GM12878 (cell line): ENCODE results near the gene SLX9. TPM values are rescaled to one million over a fixed set of nuclear protein-coding genes. Genes with fewer than 3 reads are reported as not detected.
A peak's percentile ranks its signal among the peaks of the same experiment; 100 is the strongest.

Source experiments
- ATAC-seq: fragments of 200-7000 bp; cut with Tn5 transposase; 3 replicates; pipeline ENCODE4 v1.9.1; 2020; ENCODE audit warnings: mild to moderate bottlenecking, moderate library complexity
- BruUV-seq: library from RNA; stranded (reverse); fragments of 400-500 nt; replicated peaks from 2 replicates; lab custom pipeline; 2021; lab: Mats Ljungman, UMichigan
- CTCF ChIA-PET: fragments of 300-600 bp; sonication (Branson Sonifier 250); formaldehyde crosslinking; extraction: SDS; loops from one replicate; lab custom pipeline; 2021; ENCODE audit warnings: inconsistent platforms; lab: Yijun Ruan, JAX
- POLR2A ChIA-PET: fragments of 350-600 bp; formaldehyde crosslinking; extraction: SDS; loops from one replicate; lab custom pipeline; 2021; ENCODE audit warnings: inconsistent platforms; lab: Charles Lee
- RAD21 ChIA-PET: fragments of 300-600 bp; sonication (Branson Sonifier 250); formaldehyde crosslinking; loops from one replicate; lab custom pipeline; 2023; ENCODE audit warnings: antibody characterized with exemption; ENCODE audit not compliant: unreplicated experiment; lab: Charles Lee
- SMC1A ChIA-PET: fragments of 300-600 bp; sonication (Branson Sonifier 250); formaldehyde crosslinking; loops from one replicate; lab custom pipeline; 2023; ENCODE audit not compliant: unreplicated experiment, uncharacterized antibody; lab: Charles Lee
- DNase-seq: peaks from one replicate; pipeline ENCODE4 v3.0.0-alpha.2; 2011; ENCODE audit warnings: low read depth, low spot score
- FAIRE-seq: peaks from 3 replicates; lab custom pipeline; 2011; peaks lifted over from hg19 to GRCh38; lab: Jason Lieb, UNC
- H2AFZ ChIP-seq: 2 replicates; pipeline ENCODE4 v1.6.0; 2011; ENCODE audit warnings: low read depth, low read length, control low read depth; ENCODE audit not compliant: control insufficient read depth
- H3K27ac ChIP-seq: 2 replicates; pipeline ENCODE4 v1.5.1; 2011; ENCODE audit warnings: control low read depth; ENCODE audit not compliant: control insufficient read depth, insufficient read depth
- H3K27me3 ChIP-seq, 2 experiments: replicated peaks in 1 of 2; 2 replicates each; pipeline versions ENCODE4 v1.6.0 to v1.6.1; 2011; ENCODE audit warnings: low read length in 1 of 2; ENCODE audit not compliant: control insufficient read depth in 2 of 2, insufficient read depth in 2 of 2
- H3K36me3 ChIP-seq, 2 experiments: 2 replicates each; pipeline ENCODE4 v1.5.1; 2011; ENCODE audit warnings: low read length in 1 of 2; ENCODE audit not compliant: control insufficient read depth in 2 of 2, insufficient read depth in 2 of 2
- H3K4me1 ChIP-seq: 2 replicates; pipeline ENCODE4 v1.6.1; 2011; ENCODE audit warnings: mild to moderate bottlenecking, low read length, moderate library complexity, mixed read lengths; ENCODE audit not compliant: control insufficient read depth, insufficient read depth
- H3K4me2 ChIP-seq: 2 replicates; pipeline ENCODE4 v1.6.0; 2011; ENCODE audit warnings: control low read depth; ENCODE audit not compliant: control insufficient read depth, insufficient read depth
- H3K4me3 ChIP-seq: fragments of 200-600 bp; sonication (generic); 2 replicates; pipeline ENCODE4 v1.5.1; 2016
- H3K79me2 ChIP-seq: 2 replicates; pipeline ENCODE4 v1.6.0; 2011; ENCODE audit warnings: low read length; ENCODE audit not compliant: control insufficient read depth, insufficient read depth
- H3K9ac ChIP-seq: 2 replicates; pipeline ENCODE4 v1.8.0; 2011; ENCODE audit warnings: low read length, control low read depth, mixed read lengths; ENCODE audit not compliant: control insufficient read depth, insufficient read depth
- H3K9me3 ChIP-seq: replicated peaks from 3 replicates; pipeline ENCODE4 v1.5.1; 2011; ENCODE audit warnings: mild to moderate bottlenecking, low read length; ENCODE audit not compliant: control insufficient read depth, insufficient read depth
- H4K20me1 ChIP-seq: 2 replicates; pipeline ENCODE4 v1.6.0; 2011; ENCODE audit not compliant: control insufficient read depth, insufficient read depth
- ASH2L ChIP-seq: fragments of 300-600, 200-600 bp; sonication (generic); IDR thresholded peaks from 2 replicates; pipeline ENCODE4 v1.6.1; 2017; ENCODE audit warnings: low read depth, mild to moderate bottlenecking, borderline replicate concordance
- ATF3 ChIP-seq: IDR thresholded peaks from 2 replicates; pipeline ENCODE4 v1.6.1; 2011; ENCODE audit warnings: low read depth, mild to moderate bottlenecking, low read length, moderate library complexity, borderline replicate concordance; ENCODE audit errors: extremely low read depth
- BHLHE40 ChIP-seq, 2 experiments: fragments of 450-650 bp in 1 of 2; IDR thresholded peaks; 2 replicates each; pipeline ENCODE4 v1.6.1; 2011 to 2017; ENCODE audit warnings: low read depth in 2 of 2, borderline replicate concordance in 1 of 2, improper control_type of control experiment in 1 of 2, low read length in 1 of 2, mild to moderate bottlenecking in 1 of 2
- CEBPB ChIP-seq, 2 experiments: fragments of 150-350 bp in 1 of 2; IDR thresholded peaks; 2 replicates each; pipeline ENCODE4 v1.6.1; 2012 to 2014; ENCODE audit warnings: low read depth in 2 of 2, low read length in 2 of 2, borderline replicate concordance in 1 of 2, inconsistent platforms in 1 of 2
- EED ChIP-seq: sonication (generic); IDR thresholded peaks from 2 replicates; pipeline ENCODE4 v1.6.1; 2016; ENCODE audit warnings: antibody characterized with exemption, low read depth
- FOS ChIP-seq: IDR thresholded peaks from 3 replicates; pipeline ENCODE4 v1.6.1; 2011; ENCODE audit warnings: borderline replicate concordance; ENCODE audit not compliant: insufficient read length; ENCODE audit errors: extremely low read depth
- IKZF1 ChIP-seq: fragments of 450-650 bp; conservative IDR thresholded peaks from 2 replicates; pipeline ENCODE4 v1.6.1; 2017; ENCODE audit warnings: antibody characterized with exemption, mild to moderate bottlenecking
- PAX8 ChIP-seq: fragments of 450-650 bp; IDR thresholded peaks from 2 replicates; pipeline ENCODE4 v1.6.1; 2017; ENCODE audit warnings: mild to moderate bottlenecking, moderate library complexity
- PBX3 ChIP-seq: IDR thresholded peaks from 2 replicates; pipeline ENCODE4 v1.6.1; 2011; ENCODE audit warnings: mild to moderate bottlenecking, low read depth, low read length, moderate library complexity; ENCODE audit not compliant: insufficient replicate concordance
- POU2F2 ChIP-seq: IDR thresholded peaks from 3 replicates; pipeline ENCODE4 v1.6.1; 2011; ENCODE audit warnings: low read depth, mild to moderate bottlenecking, low read length, borderline replicate concordance
- ZBTB33 ChIP-seq: fragments of 450-650 bp; IDR thresholded peaks from 2 replicates; pipeline ENCODE4 v1.6.1; 2017; ENCODE audit warnings: mild to moderate bottlenecking
- WGBS: methylation state at CpG from one replicate; pipeline ENCODE4 v1.1.6; 2016; ENCODE audit warnings: low lambda C conversion rate; ENCODE audit not compliant: insufficient replicate concordance, insufficient coverage; ENCODE audit errors: missing lambda C conversion rate; 5-methylcytosine and 5-hydroxymethylcytosine counted together
- in situ Hi-C: fragments of 300-500 bp; cut with MboI; formaldehyde crosslinking; loops from 9 replicates; pipeline ENCODE4 v1.14.3; 2018; ENCODE audit warnings: mixed read lengths
- intact Hi-C: fragments of 100-400 bp; cut with micrococcal nuclease; formaldehyde crosslinking; loops from one replicate; pipeline ENCODE4 v1.14.2; 2022; ENCODE audit not compliant: unreplicated experiment
- polyA plus RNA-seq, 11 experiments: library from polyadenylated mRNA; depleted of rRNA in 4 of 11; unstranded in 6 of 11; stranded (reverse) in 5 of 11; fragments of >200 nt; fragmentation: Nextera tagmentation in 4 of 11; fragmentation: Illumina TruSeq in 1 of 11; extraction: Ambion mirVana in 4 of 11; extraction: Trizol in 1 of 11; gene quantifications; 1 replicate in 1 of 11; 2 replicates in 10 of 11; pipeline versions ENCODE4 v1.2.1 to v1.2.3, GENCODE V29; 2011 to 2016; ENCODE audit warnings: inconsistent platforms in 2 of 11, missing spikeins in 2 of 11, low read depth in 1 of 11
- total RNA-seq, 4 experiments: library from RNA; depleted of rRNA in 3 of 4; stranded (reverse); fragments of >200 nt in 3 of 4; fragmentation: Illumina TruSeq in 1 of 4; extraction: Trizol in 1 of 4; gene quantifications; 2 replicates each; pipeline versions ENCODE4 v1.2.1 to v1.2.3, GENCODE V29; 2013 to 2021
- TF ChIP-seq, protein P1 (sequence below), 3 experiments: IDR thresholded peaks in 2 of 3; conservative IDR thresholded peaks in 1 of 3; 2 replicates each; pipeline ENCODE4 v1.5.1; 2011; ENCODE audit warnings: low read depth in 3 of 3, low read length in 3 of 3, mild to moderate bottlenecking in 3 of 3, control low read depth in 2 of 3, moderate library complexity in 2 of 3, inconsistent platforms in 1 of 3, mixed read lengths in 1 of 3; ENCODE audit not compliant: control insufficient read depth in 2 of 3, insufficient read depth in 1 of 3; ENCODE audit errors: extremely low read depth in 1 of 3
- TF ChIP-seq, protein P2 (sequence below): IDR thresholded peaks from 2 replicates; pipeline ENCODE4 v1.6.1; 2012; ENCODE audit warnings: low read depth, low read length, improper control_type of control experiment

SLX9 gene
- total and polyA plus RNA-seq, 10 of the 15 experiments (the other 5 are each of a cell fraction or from before 2014, with no cell fraction given): 0.69 to 81.3 (median 33.9) TPM

DNA sequence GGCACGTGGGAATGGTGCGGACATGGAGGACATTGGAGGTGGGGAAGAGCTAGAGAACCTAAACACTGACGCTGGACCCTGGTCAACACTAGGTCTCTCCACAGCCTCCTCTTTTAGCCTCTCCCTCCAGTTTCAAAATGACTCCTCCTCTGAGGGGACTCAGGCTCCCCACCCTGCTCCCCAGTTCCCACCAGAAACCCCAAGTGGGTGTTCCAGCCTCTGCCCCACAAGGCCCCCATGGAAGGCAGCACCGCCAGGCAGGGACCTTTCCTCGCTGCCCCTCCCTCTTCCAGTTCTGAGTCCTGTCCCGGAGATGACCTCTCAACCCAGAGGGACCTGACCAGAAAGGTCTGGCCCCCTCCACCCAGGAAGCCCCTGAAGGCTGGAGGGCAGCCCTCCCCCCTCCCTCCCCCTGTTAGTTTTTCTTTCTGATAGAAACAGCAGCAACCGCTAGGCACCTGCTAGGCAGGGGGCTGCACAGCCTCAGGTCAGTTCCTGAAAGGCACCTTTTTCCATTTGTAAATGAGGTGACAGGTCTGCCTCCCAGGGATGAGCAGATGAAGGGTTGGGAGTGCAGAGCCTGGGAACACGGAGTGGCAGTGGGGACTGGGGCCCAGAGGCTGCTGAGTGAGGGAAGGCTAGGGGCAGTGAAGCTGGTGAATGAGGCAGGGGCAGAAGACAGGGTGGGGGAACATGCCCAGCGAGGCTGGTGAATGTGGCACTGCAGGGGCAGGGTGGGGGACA lies 9.9 kb upstream of the SLX9 start:
- POLR2A ChIA-PET: interaction anchor here (1.1 to 5.7 kb wide), 8 partner anchors 10 to 176 kb away, joined by 3 to 59 read pairs (median 23); partner anchors contain the start of genes ITGB2, PTTG1IP and SLX9
- no peak for DNase-seq
- H2AFZ ChIP-seq: no peak overlapping the region
- peaks cover 47% of the 10 kb centered on the region for H3K4me1 ChIP-seq
- H3K4me2 ChIP-seq: peak overlapping the region; percentile 66
- no peak for FAIRE-seq
- H3K9ac ChIP-seq: peak overlapping the region; percentile 29; the same call in 1 of the 2 replicates
- BruUV-seq: no TSS peak
- SMC1A ChIA-PET: interaction anchor here (0.5 to 6.2 kb wide), 5 partner anchors 36 to 138 kb away, joined by 3 to 56 read pairs (median 31); partner anchors contain the start of genes PTTG1IP and UBE2G2
- peak; percentile 8 for ATAC-seq
- intact Hi-C loops (loop anchor here (2.0 to 5.0 kb wide), 3 partner anchors 55 to 128 kb away; partner anchors contain the start of genes SUMO3 and UBE2G2), in situ Hi-C loops (loop anchor here (10.0 kb wide), 1 partner anchor 45 kb away; no protein-coding TSS in a partner anchor)
- H3K9me3 ChIP-seq: no peaks in the 10 kb centered on the region
- CTCF ChIA-PET: interaction anchor here (0.8 to 6.1 kb wide), 11 partner anchors 11 to 208 kb away, joined by 3 to 80 read pairs (median 4); partner anchors contain the start of genes PTTG1IP and UBE2G2
- H4K20me1 ChIP-seq: peaks cover 6% of the 10 kb centered on the region; the same call in 1 of the 2 replicates
- H3K4me3 ChIP-seq: peak overlapping the region; percentile 59; the same call in 1 of the 2 replicates
- peak overlapping the region; percentile 75 for H3K27ac ChIP-seq
- H3K27me3 ChIP-seq: no peaks in the 10 kb centered on the region
- RAD21 ChIA-PET: interaction anchor here (0.9 to 4.4 kb wide), 10 partner anchors 9 to 130 kb away, joined by 3 to 35 read pairs (median 10); partner anchors contain the start of genes ITGB2, PTTG1IP, SLX9 and UBE2G2
- peaks cover 22% of the 10 kb centered on the region for H3K79me2 ChIP-seq
- H3K36me3 ChIP-seq: peaks cover 0 to 4% of the 10 kb centered on the region in 2 experiments; a peak in 2 of 4 replicates
- 20% methylated on average over 8 of the region's 9 CpGs for WGBS
- TF ChIP-seq ZBTB33 (no peak), EED (peak; percentile 63; the same call in 1 of the 2 replicates), FOS (no peak), CEBPB (IDR thresholded peaks at IDR 0.05; ENCODE audit: borderline replicate concordance in 1 of 2, low read depth in 2 of 2, low read length in 2 of 2) (no peak), ATF3 (no peak), PAX8 (no peak), IKZF1 (peak; percentile 59; the same call in 1 of the 2 replicates), ASH2L (no peak), PBX3 (no peak), POU2F2 (no peak), BHLHE40 (IDR thresholded peaks at IDR 0.05; ENCODE audit: borderline replicate concordance in 1 of 2, low read depth in 2 of 2, low read length in 1 of 2) (0 out of 4 replicates have a peak, but pooled peaks of 1 of the 2 experiments have one; percentile 5)
- TF ChIP-seq, protein P1, sequence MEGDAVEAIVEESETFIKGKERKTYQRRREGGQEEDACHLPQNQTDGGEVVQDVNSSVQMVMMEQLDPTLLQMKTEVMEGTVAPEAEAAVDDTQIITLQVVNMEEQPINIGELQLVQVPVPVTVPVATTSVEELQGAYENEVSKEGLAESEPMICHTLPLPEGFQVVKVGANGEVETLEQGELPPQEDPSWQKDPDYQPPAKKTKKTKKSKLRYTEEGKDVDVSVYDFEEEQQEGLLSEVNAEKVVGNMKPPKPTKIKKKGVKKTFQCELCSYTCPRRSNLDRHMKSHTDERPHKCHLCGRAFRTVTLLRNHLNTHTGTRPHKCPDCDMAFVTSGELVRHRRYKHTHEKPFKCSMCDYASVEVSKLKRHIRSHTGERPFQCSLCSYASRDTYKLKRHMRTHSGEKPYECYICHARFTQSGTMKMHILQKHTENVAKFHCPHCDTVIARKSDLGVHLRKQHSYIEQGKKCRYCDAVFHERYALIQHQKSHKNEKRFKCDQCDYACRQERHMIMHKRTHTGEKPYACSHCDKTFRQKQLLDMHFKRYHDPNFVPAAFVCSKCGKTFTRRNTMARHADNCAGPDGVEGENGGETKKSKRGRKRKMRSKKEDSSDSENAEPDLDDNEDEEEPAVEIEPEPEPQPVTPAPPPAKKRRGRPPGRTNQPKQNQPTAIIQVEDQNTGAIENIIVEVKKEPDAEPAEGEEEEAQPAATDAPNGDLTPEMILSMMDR (IDR thresholded peaks at IDR 0.05 in 2 of 3, conservative IDR thresholded peaks at IDR 0.05 in 1 of 3; ENCODE audit: control insufficient read depth in 2 of 3, extremely low read depth in 1 of 3, insufficient read depth in 1 of 3, low read depth in 3 of 3, low read length in 3 of 3): no peak
- TF ChIP-seq, protein P2, sequence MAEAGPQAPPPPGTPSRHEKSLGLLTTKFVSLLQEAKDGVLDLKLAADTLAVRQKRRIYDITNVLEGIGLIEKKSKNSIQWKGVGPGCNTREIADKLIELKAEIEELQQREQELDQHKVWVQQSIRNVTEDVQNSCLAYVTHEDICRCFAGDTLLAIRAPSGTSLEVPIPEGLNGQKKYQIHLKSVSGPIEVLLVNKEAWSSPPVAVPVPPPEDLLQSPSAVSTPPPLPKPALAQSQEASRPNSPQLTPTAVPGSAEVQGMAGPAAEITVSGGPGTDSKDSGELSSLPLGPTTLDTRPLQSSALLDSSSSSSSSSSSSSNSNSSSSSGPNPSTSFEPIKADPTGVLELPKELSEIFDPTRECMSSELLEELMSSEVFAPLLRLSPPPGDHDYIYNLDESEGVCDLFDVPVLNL: no peak
